ENCODE results near the gene GABARAP.
A peak's percentile ranks its signal among the peaks of the same experiment; 100 is the strongest.

Gene GABARAP

GRCh38 chr17:7221278-7222092 is 20.8 kb downstream of the GABARAP start:
- no peak for DNase-seq

GRCh38 chr17:7220593-7221277 is 21.5 kb downstream of the GABARAP start:
- peak; percentile 68 for DNase-seq

GRCh38 chr17:7219812-7220592 is 22.2 kb downstream of the GABARAP start, which contains the start of the genes ACADVL and DLG4:
ACADVL (plus strand) TSS chr17:7219938; CDS start chr17:7219985, 47 bp downstream.
DLG4 (minus strand) TSS chr17:7219836.
- peak; percentile 81 for DNase-seq

GRCh38 chr17:7219229-7219811 is 22.9 kb downstream of the GABARAP start:
- DNase-seq, result no peak

GRCh38 chr17:7218758-7219157 is 23.5 kb downstream of the GABARAP start:
- no peak for DNase-seq

- DNase-seq, result no peak
Observed at GRCh38 chr17:7218166-7218565, 24.1 kb downstream of the GABARAP start.

- DNase-seq, result peak; percentile 60
Observed at GRCh38 chr17:7217113-7217987, 24.9 kb downstream of the GABARAP start.

GRCh38 chr17:7216242-7217112 is 25.8 kb downstream of the GABARAP start:
- DNase-seq, result no peak

GRCh38 chr17:7215652-7216180 is 26.5 kb downstream of the GABARAP start:
- no peak for DNase-seq

- no peak for DNase-seq
Observed at GRCh38 chr17:7215136-7215638, 27.1 kb downstream of the GABARAP start.

- peak; percentile 95 for DNase-seq
Observed at GRCh38 chr17:7214300-7215135, 27.7 kb downstream of the GABARAP start.

- DNase-seq, result peak; percentile 77
Observed at GRCh38 chr17:7213895-7214299, 28.4 kb downstream of the GABARAP start.

- no peak for DNase-seq
Observed at GRCh38 chr17:7211491-7212273, 30.6 kb downstream of the GABARAP start.

- DNase-seq, result no peak
Observed at GRCh38 chr17:7208754-7209460, 33.3 kb downstream of the GABARAP start.

GRCh38 chr17:7208027-7208571 is 34.1 kb downstream of the GABARAP start:
- no peak for DNase-seq

- no peak for DNase-seq
Observed at GRCh38 chr17:7207120-7208001, 34.9 kb downstream of the GABARAP start.

Measured in 8988T (cell line).